GM18907 (cell line): ENCODE measurements around the gene PLOD3.
"Not testable (repeated sequence)": the region's sequence is repeated elsewhere in the genome, so short reads cannot be mapped to it uniquely, and the experiment has no call there.

Source experiments
- ATAC-seq: cut with Tn5 transposase; IDR thresholded peaks from one replicate; pipeline ENCODE4 v1.9.1; 2021; ENCODE audit warnings: mild to moderate bottlenecking, moderate library complexity; ENCODE audit not compliant: unreplicated experiment

PLOD3 gene

DNA sequence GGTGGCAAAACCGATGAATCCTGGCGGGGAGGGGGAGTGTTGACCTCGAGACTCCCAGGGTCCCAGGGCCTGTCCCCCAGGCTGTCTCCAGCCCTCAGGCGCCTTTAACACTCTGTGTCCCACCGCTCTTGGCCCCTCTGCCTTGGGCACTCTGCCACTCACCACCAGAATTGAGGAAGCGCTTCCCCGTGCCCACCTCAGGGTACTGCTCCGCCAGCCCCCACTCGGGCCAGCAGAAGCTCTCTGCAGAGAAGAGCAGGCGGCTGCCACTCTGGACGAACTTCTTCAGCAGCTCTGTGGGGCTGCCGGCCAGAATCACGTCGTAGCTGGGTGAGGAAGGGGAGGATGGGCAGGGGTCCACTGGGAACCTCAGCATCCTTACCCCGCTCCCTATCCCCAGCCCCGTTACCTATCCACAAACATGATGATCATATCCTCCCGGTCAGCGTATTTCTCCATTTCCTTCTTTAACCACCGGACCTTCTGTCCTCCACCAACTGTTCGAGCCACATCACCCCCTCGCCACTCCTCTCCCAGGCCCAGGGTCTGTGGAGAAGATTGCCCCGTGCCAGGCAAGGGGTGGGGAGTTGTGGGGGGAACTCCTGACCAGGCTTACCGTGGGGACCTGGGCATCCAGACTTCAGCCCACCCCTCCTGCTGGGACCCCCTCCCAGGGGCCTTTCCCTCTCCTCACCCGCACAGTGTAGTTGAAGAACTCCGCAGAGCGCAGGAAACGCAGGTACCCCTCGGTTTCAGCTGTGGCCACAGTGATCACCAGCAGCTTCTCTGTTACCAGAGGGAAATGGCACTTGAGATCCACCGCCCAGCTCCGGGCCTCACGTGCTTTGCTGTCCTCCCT is 1.2 kb downstream of the PLOD3 start:
- ATAC-seq: no peak

DNA sequence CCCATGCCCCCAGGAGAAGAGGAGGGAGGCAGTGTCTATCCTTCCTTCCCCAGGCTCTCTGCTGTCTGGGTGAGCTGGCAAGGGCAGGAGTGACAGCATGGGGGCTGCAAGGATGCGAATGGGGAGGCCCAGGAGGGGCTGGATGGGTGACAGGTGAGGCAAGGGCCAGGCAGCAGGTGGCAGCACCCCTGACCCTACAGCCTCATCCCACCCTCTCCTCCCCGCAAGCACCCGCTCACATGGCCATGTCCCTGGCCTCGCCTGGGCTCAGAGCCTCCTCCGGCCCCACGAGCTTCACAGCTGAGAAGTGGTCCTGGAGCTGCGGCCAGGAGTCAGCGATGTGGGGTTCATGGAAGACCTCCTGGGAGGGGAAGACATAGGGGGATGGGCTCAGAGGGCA is 5.4 kb downstream of the PLOD3 start:
- no peak for ATAC-seq

GRCh38 chr7:101211501-101211900 is 5.9 kb downstream of the PLOD3 start:
- no peak for ATAC-seq

DNA sequence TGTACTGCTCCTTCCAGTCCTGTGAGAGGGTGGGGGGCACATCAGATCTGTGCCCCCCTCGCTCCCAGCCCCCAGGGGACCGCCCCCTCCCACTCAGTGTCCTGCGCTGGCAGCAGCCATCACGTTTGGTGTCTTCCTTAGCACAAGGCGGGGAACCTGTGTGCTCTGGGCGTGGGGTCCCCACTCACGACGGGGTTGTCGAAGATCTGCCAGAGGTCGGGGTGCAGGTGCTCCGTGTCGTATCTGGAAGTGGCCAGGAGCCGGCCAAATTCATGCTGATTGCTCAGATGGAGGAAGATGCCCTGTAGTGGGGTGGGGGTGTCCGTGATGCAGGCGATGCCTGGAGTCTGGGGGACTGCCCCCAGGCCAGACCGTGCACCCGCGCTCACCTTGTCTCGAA is 7.2 kb downstream of the PLOD3 start:
- no peak for ATAC-seq

DNA sequence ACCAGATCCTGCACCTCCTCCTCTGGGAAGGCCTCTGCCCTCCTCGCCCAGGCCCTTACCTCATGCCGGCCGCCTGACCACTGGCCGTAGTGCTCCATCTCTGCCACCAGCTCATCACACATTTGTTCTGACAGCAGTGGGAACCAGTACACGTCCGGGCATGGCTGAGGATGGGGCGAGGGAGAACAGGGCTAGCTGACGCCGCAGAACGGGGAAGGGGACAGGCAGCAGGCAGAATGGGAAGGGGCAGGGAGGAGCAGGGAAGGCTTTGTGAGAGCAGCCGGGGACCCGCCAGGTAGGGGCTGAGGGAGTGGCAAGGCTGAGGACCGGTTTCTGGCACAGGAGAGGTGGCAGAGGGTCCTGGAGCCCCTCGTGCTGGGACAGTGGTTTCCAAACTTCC is 8.6 kb downstream of the PLOD3 start:
- ATAC-seq: no peak

DNA sequence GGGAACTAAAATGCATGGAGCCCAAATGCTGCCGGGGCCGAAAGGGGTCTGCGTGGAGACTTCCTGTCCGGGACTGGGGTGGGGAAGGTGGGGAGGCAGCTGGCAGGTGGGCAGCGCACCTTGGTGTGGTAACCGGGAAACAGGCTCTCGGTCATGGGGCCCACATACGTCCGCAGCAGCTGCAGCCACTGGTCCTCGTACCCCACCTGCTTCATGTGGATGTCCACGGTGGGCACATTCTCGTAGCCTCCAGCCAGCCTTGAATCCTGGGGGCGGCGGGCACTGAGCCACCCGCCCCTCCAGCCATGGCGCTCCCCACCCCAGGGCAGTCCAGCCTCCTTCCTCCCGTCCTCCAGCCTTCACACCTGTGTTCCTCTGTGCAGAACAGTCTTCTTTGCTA is 9.9 kb downstream of the PLOD3 start:
- no peak for ATAC-seq

GRCh38 chr7:101206665-101207042 is 10.7 kb downstream of the PLOD3 start:
- no peak for ATAC-seq

- ATAC-seq: no peak
Measured at GRCh38 chr7:101205901-101206664, 11.3 kb downstream of the PLOD3 start.

DNA sequence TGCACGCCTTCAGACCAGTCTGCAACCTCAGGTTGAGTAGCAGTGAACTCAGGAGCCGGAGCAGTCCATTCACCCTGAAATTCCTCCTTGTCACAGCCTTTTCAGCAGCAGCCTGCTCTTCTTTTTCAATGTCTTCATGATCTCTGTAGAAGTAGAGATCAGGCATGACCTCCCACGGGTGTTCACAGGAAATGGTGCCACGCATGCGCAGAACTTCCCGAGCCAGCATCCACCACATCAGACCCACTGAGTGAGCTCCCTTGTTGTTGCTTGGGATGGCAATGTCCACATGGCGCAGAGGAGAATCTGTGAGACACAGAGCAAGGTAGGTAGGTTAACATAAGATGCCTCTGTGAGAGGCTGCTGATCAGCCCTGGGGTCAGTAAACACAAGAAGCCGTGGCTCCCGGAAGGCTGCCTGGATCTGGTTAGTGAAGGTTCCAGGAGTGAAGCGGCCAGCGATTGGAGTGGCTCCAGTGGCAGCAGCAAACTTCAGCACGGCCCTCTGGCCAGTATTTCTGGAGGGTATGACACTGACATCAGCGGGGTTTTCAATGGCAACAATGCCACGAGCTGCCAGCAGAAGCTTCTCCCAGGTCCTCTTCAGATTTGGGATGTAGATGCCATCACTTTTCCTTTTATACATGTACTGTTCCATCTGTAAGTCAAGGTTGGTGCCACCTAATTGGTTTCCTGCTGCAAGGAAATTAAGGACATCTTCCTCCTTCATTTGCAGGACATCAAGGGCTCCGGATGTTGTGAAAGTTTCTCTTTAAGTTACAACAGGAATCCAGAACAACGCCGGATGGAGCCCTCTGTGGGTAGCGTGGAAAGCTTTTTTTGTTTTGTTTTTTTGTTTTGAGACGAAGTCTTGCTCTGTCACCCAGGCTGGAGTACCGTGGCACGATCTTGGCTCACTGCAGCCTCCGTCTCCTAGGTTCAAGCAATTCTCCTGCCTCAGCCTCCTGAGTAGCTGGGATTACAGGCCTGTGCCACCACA is 13.3 kb downstream of the PLOD3 start:
- not testable (repeated sequence) for ATAC-seq

GRCh38 chr7:101202603-101202918 is 14.8 kb downstream of the PLOD3 start:
- no peak for ATAC-seq

- ATAC-seq: no peak
Measured at GRCh38 chr7:101201695-101202602, 15.4 kb downstream of the PLOD3 start.

DNA sequence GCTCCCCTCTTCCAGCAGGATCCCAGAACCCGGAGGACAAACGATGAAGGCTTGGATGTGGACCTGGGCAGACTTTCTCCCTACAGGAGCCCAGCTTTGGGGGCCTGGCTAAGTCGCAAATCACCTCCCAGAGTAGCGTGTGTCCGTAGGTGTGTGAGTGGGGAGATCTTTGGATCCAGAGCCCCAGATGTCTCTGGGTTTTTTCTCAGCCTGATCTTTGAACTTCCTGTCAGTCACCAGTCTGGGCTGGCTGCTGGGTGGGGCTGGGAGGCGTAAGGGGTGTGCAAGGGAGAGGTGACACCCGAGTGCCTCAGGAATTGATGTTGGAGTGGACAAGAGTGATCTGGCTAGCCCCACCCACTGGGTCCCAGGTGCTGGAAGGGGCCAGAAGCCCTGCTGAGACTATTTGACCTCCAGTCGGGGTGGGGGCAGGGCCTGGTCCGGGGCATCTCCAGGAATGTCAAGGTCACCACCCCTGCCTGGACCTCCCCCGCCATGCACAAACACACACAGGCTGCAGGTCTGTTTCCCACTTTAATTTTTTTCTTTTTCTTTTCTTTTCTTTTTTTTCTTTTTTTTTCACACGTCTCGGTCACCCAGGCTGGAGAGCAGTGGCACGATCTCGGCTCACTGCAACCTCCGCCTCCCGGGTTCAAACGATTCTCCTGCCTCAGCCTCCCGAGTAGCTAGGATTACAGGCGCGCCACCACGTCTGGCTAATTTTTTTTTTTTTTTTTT is 16.4 kb downstream of the PLOD3 start, which contains the start of gene MOGAT3:
Gene MOGAT3, minus strand, starts transcription at position 175 of the 738 bp plus-strand sequence. CDS start 182 bp downstream, outside the sequence.
- ATAC-seq: no peak

DNA sequence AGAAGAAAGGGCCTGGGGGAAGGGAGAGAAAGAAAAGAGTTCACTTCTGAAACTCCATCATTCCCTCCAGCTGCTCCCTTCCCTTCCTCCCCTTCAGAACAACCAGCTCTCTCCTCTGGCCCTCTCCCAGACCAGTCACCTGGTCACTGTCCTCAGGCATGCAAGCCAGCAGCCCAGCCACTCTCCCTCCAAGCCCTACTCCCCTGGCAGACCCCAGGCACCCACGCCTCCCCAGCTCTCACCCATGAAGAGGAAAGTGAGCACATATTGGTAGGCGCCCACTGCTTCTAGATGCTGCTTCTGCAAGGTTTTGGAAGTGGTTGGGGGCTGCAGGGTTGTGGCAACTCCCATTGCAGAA is 16.9 kb downstream of the PLOD3 start:
- ATAC-seq: no peak

GRCh38 chr7:101199522-101199921 is 17.9 kb downstream of the PLOD3 start:
- ATAC-seq: not testable (repeated sequence)

DNA sequence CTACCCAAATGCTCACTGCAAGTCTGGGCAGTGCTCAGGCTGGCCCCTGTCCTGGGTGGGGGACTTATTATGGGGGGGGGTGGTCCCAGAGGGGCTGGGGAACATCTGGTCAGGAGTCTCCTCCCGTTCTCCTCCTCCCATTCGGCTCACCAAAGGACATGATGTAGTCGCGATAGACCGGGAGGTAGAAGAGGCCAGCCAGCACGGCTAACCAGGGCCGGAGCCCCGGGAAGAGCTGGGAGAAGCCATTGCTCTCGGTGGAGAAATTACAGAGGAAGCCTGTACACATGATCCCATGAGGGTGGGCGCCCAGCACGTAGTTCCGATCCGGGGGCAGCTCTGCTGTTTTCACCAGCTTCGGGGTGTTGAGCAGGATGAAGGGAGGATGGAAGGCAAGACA is 18.9 kb downstream of the PLOD3 start:
- no peak for ATAC-seq

GRCh38 chr7:101197991-101198390 is 19.4 kb downstream of the PLOD3 start:
- ATAC-seq: no peak

DNA sequence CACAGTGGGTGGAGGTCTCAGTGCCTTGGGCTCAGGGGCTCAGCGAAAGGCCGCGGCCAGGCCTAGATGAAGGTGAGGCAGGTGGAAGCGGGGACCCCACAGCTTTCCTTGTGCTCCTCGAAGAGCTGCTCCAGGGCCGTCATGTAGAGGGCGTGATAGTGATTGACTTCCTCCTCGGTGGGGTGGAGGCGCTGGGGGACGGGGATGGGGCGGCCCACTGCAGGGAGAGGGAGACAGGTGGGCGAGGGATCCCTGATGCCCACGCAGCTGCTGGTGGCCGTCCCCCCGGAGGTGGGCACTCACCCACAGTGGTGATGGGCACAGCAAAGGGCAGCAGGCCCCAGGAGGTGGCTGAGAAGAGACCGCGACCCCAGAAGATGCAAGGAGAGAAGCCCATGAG is 21.5 kb downstream of the PLOD3 start:
- no peak for ATAC-seq

GRCh38 chr7:101189109-101189508 is 28.3 kb downstream of the PLOD3 start:
- ATAC-seq: no peak

DNA sequence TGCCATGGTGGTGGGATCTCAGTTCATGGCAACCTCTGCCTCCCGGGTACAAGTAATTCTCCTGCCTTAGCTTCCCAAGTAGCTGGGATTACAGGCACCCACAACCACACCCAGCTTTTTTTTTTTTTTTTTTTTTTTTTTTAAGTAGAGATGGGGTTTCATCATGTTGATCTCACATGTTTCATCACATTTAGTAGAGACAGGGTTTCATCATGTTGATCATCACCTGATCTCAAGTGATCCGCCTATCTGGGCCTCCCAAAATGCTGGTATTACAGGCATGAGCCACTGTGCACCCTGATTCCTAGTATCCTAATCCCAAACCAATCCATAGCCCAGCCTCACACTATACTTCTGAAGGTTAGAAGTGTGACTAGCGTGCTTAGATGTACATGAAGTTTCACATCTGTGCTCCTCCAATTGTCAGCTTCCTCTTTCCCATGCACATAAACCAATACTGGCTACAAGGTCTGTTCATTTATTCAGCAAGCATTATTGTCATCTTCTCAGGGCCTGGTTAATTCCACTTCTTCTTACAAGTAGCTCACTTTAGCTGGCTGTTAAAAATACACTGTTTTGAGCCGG is 30.4 kb downstream of the PLOD3 start:
- ATAC-seq: no peak
